ENCODE data around the gene NAIF1.
"Not testable (repeated sequence)": the region's sequence is repeated elsewhere in the genome, so short reads cannot be mapped to it uniquely, and the experiment has no call there.

The NAIF1 gene

DNA sequence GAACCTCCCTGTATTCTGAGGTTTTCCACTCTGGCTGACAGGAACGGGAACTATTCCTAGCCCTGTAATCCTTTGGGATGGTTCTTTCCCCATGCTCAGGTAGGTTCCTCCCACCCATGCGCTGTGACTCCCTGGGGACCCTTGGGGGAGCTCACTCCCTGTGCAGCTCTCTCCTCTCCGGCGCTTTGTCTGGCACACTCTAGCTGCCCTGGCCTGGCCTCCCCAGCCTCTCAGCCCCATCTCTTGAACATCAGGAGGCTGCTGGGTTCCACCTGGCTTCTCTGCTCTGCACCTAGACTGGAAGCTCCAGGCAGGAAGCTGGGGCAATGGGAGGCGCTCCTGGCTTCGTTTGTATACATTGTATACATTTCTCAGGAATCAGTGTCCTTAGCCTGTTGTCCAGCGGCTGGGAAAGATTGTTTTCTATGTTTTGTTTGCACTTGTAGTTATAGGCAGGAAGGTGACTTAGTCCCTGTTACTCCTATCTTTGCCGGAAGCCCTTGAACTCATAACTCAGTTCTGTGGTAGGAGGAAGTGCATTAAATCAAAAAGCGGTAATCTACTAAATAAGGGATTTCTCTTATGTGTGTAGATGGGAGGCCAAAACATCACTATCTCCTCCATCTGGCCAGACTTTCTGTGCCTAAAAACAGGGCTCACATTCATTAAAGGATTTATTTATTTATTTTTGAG, 21.3 kb upstream of the NAIF1 start:
- no peak for DNase-seq (ENCODE audit: low read depth, low spot score)

DNA sequence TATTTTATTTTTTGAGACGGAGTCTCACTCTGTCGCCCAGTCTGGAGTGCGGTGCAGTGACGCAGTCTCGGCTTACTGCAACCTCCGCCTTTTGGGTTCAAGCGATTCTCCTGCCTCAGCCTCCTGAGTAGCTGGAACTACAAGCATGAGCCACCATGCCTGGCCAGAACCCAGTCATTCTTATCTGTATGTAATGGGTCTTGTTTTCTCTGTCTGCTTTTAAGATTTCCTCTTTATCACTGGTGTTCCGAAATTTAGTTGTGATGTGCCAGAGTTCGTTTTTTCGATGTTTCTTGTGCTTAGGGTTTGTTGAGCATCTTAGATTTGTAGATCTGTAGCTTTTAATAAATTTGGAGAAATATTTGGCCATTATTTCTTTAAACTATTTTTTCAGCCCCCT, 20.1 kb upstream of the NAIF1 start:
- no peak for DNase-seq (ENCODE audit: low read depth, low spot score)

- no peak for DNase-seq (ENCODE audit: low read depth, low spot score)
Observed at GRCh38 chr9:128085943-128086342, 18.8 kb upstream of the NAIF1 start.

DNA sequence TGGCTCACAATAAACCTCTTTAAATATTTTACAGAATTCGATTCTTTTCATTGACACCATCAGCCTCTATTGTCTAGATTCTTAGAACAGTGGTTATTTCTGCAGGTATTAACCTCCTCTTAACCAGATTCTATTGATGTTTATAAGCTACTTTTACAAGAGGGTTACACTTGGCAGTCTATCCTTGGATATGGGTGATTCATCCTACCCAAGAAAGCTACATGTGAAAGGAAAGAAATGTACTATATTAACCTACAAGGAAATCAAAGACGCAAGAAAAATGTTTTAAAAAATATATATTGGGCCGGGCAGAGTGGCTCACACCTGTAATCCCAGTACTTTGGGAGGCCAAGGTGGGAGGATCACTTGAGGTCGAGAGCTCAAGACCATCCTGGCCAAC, 17.6 kb upstream of the NAIF1 start:
- DNase-seq (ENCODE audit: low read depth, low spot score) = no peak

DNA sequence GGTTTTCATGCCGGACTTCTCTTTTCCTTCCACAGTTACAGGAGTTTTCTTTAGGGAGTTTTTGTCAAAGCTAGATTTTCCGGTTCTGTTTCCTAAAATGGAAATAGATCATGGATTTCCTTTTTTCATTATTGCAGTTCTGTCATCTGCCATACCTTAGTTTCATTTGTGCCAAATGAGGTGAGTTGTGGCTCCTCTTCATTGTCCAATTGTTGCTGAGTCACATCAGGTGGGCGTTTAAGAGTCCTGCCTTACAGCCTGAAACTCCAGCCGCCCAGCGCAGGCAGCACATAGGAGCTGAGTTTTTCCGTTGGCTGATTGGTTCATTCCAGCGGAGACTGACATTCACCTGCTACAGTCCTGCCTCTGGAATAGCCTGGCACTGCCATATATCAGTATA, 15.0 kb upstream of the NAIF1 start:
- DNase-seq (ENCODE audit: low read depth, low spot score) = no peak

DNA sequence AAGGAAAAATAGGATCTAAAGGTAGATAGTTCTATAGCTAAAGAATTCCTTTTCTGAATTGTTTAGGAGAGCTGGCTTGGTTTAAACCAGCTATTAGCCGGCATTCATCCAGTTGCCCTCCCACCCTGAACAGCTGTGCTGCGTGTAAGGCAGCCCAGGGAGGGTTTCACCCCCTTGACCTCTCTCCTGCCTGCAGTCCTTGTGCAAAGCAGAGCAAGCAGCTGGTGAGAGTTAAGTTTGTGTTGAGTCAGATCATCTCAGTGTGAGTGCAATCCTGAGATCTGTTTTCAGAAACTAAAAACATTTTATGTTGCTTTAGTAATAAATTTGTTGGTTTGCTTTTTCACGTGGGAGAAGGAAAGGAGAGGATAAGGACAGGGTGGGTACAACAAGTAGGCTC, 13.9 kb upstream of the NAIF1 start:
- no peak for DNase-seq (ENCODE audit: low read depth, low spot score)

DNA sequence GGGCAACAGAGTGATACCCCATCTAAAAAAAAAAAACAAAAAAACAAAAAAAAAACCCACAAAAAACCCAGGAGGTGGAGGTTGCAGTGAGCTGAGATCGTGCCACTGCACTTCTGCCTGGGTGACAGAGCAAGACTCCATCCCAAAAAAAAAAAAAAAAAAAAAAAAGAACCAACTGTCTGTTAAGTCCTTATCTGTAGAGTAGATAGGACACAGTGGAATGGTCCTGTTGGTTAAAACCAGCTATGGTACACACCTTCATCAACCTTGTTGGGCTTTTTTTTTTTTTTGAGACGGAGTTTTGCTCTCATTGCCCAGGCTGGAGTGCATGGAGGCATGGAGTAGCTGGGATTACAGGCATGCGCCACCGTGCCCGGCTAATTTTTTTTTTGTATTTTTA, 13.1 kb upstream of the NAIF1 start:
- no peak for DNase-seq (ENCODE audit: low read depth, low spot score)

GRCh38 chr9:128078504-128079434, 11.6 kb upstream of the NAIF1 start:
- no peak for DNase-seq (ENCODE audit: low read depth, low spot score)

- no peak for DNase-seq (ENCODE audit: low read depth, low spot score)
Observed at GRCh38 chr9:128077847-128078503, 10.9 kb upstream of the NAIF1 start.

DNA sequence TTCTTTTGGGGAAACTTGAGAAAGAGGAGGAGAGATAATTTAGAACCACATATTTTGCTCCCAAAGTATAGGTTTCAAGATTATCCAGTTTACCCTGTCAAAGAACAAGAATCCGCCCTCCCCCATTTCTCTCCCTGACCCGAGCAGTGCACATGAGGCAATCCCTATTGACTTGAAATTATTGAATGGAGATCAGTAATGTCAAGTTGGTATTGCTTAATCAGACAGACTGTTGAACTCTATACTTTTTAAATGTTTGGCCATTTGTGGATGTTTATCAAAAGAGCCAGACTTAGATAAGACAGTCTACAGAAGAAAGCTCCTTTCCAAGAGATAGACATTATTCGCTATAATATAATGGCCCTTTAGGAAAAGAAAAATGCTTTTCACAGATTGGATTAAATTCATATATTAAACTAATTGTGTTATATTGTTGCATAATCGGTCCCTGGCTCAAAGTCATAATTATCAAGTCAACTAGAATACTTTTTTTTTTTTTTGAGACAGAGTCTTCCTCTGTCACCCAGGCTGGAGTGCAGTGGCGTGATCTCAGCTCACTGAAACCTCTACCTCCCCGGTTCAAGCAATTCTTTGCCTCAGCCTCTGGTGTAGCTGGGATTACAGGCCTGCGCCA, 6.2 kb upstream of the NAIF1 start:
- DNase-seq (ENCODE audit: low read depth, low spot score) = no peak

DNA sequence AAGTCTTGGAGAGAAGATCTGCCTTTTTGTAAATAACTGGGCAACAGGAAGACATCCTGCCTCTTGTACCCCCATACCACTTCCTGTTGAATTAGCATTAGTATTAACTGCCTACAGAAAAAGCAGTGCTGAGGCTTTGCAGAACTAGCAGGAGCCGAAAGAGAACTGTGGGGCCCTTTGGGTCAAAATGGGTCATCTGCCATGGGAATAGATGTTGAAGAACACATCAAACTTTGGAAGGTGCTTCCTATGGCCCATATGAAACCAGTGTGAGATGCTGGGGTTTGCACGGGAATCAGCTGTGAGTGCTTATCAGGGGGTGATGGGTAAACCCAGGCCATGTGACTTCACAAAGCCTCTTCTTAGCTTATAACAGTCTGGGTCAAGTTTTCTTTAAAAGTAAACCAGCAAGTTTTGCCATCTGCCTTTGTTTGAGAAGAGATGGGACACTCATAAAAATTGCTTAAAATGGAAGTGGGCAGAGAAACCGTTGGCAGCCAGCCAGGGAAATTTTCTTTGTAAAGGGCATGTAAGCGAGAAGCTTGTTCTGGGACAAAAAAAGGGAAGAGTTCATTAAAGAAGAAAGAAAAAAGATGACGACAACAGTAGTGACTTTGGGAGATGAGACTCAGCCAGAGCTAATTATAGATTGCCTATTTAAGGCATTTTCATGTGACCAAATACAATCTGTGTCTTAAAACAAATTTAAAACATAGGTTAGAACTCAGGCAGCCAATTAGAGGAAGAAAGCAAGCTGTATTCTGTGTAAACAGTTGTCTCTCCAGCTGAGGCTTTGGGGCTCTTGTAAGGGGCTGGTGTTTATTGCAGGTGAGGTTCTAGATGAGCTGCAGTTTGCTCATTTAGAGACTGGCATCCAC, 5.3 kb upstream of the NAIF1 start:
- DNase-seq (ENCODE audit: low read depth, low spot score) = peak; percentile 13

DNA sequence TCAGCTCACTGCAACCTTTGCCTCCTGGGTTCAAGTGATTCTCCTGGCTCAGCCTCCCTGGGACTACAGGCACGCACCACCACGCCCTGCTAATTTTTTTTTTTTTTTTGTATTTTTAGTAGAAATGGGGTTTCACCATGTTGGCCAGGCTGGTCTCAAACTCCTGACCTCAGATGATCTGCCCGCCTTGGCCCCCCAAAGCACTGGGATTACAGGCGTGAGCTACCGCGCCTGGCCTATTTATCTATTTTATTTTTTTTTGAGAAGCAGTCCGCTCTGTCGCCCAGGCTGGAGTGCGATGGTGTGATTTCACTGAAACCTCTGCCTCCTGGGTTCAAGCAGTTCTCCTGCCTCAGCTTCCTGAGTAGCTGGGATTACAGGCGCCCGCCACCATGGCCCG, 4.4 kb upstream of the NAIF1 start:
- not testable (repeated sequence) for DNase-seq (ENCODE audit: low read depth, low spot score)

GRCh38 chr9:128070874-128071273, 3.8 kb upstream of the NAIF1 start:
- no peak for DNase-seq (ENCODE audit: low read depth, low spot score)

DNA sequence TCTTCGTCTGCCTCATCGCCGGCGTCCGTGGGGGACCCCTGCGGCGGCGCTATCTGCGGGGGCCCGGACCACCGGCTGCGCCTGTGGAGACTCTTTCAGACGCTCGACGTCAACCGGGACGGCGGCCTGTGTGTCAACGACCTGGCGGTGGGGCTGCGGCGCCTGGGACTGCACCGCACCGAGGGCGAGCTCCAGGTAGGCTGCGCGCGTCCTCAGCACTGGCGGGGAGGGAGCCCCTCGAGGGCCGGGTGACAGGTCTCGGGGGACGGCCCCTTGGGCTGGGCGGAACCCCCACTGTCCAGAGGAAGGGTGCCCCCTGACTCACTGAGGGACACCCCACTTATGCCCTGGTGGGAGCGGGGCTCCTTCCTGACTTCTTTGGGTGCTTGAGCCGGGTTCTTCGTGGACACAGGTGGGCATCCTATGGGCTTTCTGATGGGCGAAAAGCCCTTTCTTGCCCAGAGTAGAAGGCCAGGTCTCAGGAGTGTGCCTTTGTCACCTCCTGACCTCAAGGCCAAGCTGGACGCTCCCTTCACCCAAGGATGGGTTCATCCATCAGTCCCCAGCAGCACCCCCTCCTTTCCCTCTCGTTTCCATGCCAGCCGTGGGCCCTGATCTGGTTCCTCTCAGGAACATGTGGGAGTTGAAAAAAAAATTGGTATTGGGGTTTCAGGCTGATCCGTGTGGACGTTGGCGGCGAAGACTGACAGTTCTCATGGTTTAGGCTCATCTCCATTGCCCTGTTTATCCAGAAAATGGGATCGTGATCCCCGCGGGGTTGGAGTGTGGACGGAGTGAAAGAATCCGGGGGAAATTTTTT, 1.5 kb upstream of the NAIF1 start:
- no peak for DNase-seq (ENCODE audit: low read depth, low spot score)

DNA sequence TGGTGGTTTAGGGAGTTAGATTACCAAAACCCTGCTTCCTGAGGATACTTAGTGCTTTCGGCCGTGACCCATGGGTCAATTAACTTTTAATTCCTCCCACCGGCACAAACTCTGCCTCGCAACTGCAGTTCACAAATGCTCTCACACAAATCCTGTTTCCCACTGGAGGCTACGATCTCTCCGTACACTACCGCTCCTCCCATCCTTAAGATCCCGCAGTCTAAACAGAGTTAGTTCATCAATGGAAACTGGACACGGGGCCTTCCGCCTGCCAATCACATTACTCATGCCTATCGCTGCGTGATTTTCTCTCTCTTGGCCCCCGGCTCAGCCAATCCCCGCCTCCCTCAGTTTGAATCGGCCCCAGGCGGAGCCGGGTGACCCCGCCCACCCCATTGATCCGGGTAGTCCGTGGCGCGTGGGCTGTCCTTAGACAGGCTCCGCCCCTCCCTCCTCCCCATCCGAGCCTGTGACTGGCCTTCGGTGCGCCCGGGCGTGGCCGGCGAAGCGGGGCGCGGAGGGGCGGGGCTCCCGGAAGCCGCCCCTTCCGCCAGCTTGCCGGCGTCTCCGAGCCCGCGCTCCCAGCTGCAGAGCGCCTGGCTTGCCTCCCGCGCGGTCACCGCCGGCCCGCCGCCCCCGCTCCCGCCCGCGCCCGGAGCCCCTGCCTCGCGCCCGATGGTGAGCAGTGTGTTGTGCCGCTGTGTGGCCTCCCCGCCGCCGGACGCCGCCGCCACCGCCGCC, 695 bp upstream of the NAIF1 start, which contains the start of gene SLC25A25:
Gene SLC25A25, plus strand, starts transcription at position 588 of the 741 bp plus-strand sequence. Its CDS starts 88 bp downstream, at position 676.
- peak; percentile 100 for DNase-seq (ENCODE audit: low read depth, low spot score)

GRCh38 chr9:128065907-128066712, 1.0 kb downstream of the NAIF1 start:
- no peak for DNase-seq (ENCODE audit: low read depth, low spot score)

DNA sequence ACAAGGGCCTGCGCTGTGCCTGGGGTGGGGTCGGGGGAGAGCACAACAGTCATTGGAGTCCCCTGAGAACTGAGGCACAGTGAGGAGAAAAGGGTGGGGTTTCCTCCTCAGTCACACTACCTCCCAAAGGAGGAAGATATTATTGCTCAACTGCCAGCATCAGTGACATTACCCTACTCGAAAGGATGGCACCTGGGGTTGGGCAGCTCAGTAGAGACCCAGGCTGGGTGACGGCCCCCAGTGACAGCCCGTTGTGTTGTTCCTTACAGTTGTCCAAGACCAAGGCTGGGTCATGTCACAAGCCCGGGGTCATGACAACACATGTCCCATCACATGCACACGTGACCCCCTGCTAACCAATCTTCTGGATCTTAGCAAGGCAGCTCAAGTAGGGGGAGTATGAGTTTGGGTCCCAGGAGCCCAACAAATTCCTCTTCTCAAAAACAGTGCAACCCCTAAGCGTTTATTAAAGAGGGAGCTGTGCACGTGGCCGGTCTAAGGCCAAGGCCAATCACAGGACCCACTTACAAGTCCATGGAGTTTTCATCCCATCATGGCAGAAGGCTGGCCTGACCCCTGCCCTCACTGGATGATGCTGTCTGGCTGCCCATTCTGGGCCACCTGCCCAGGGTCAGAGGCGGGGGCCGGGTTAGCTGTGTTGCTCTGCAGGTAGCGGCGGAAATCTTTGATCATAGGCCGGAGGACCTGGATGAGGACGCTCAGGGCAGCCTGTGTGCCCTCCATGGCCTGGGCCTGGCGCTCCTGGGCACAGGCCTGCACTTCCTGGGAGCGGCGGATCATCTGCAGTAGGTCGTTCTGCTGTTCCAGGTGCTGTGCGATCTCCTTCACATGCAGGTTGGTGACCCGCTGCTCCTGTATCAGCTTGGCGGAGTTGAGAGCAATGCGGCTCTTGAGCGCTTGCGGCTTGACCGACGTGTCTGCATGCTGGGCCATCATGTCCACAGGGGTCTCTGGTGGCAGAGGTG, 4.0 kb downstream of the NAIF1 start:
- DNase-seq (ENCODE audit: low read depth, low spot score) = no peak
